ENCODE results near the gene OXGR1. TPM values are rescaled to one million over a fixed set of nuclear protein-coding genes. Genes with fewer than 3 reads are reported as not detected.

OXGR1 gene
- total and polyA plus RNA-seq, 2 of the 8 experiments (the other 6 are each of a cell fraction or from before 2014, with no cell fraction given): 0.34 to 1.8 TPM

DNA sequence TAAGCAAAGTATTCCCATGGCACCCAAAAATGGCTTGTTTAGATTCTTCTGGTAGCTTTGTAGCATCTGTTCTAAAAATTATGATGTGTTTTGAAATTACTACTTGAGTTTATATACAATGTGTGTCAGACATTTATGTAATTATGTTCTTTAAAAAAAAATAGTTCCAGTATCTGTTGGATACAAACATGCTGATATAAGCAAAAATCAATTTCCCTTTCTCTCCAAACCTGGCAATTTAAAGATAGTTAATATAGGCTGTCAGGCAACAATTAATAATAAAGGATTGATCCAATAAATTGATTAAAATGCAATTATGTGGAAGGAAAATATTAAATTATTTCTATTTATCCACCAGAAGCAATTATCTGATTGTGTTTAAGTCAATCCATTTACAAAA, 41.7 kb downstream of the OXGR1 start:
- H3K9ac ChIP-seq (replicated peaks in 1 of 4; ENCODE audit: extremely low read depth in 1 of 4, low read depth in 3 of 4, low read length in 3 of 4): no peak overlapping the region
- no peak overlapping the region for H3K23ac ChIP-seq (ENCODE audit: insufficient read length)
- no peak overlapping the region for H2AFZ ChIP-seq (ENCODE audit: low read length)
- DNase-seq (ENCODE audit: low read depth in 1 of 2, low spot score in 2 of 2): no peak
- no peak overlapping the region for H4K5ac ChIP-seq (ENCODE audit: insufficient read length, low read depth, low read length)
- H3K4ac ChIP-seq (replicated peaks; ENCODE audit: insufficient read length, low read depth, low read length): no peak overlapping the region
- H4K20me1 ChIP-seq (replicated peaks in 1 of 2; ENCODE audit: control insufficient read depth in 1 of 2, insufficient read depth in 2 of 2, low read length in 2 of 2): no peaks in the 10 kb centered on the region
- H3K18ac ChIP-seq (ENCODE audit: extremely low read depth, low read length): no peak overlapping the region
- no peak for FAIRE-seq
- H3K14ac ChIP-seq (ENCODE audit: insufficient read length): no peak overlapping the region
- H2AK5ac ChIP-seq (ENCODE audit: low read depth, low read length): no peak overlapping the region
- no peak overlapping the region for H2BK20ac ChIP-seq (ENCODE audit: low read length)
- no peak overlapping the region for H2BK120ac ChIP-seq (replicated peaks; ENCODE audit: low read depth, low read length)
- H3K9me3 ChIP-seq (ENCODE audit: insufficient read depth in 2 of 2, low read depth in 1 of 2, low read length in 1 of 2): no peaks in the 10 kb centered on the region
- H2BK15ac ChIP-seq (ENCODE audit: low read length): no peak overlapping the region
- H2BK5ac ChIP-seq (ENCODE audit: low read depth, low read length): no peak overlapping the region
- no peak overlapping the region for H3K56ac ChIP-seq (replicated peaks; ENCODE audit: insufficient read length, low read depth, low read length)
- no peak overlapping the region for H4K91ac ChIP-seq (replicated peaks; ENCODE audit: insufficient read length, low read length)
- TF ChIP-seq POLR2A (IDR thresholded peaks at IDR 0.05; ENCODE audit: control extremely low read depth in 1 of 2, low read depth in 2 of 2, low read length in 2 of 2) (no peak), CHD1 (IDR thresholded peaks at IDR 0.05; ENCODE audit: low read depth, low read length) (no peak), TAF1 (IDR thresholded peaks at IDR 0.05; ENCODE audit: low read depth, low read length) (no peak), KDM5A (IDR thresholded peaks at IDR 0.05; ENCODE audit: low read length) (no peak), SIN3A (conservative IDR thresholded peaks at IDR 0.05 in 1 of 2, IDR thresholded peaks at IDR 0.05 in 1 of 2; ENCODE audit: low read depth in 1 of 2, low read length in 2 of 2) (no peak), SP4 (IDR thresholded peaks at IDR 0.05; ENCODE audit: low read length) (no peak), ZNF274 (IDR thresholded peaks at IDR 0.05; ENCODE audit: borderline replicate concordance, extremely low read depth, low read length) (no peak), CTBP2 (IDR thresholded peaks at IDR 0.05; ENCODE audit: borderline replicate concordance, insufficient read depth, insufficient read length, low read length) (no peak), KDM1A (IDR thresholded peaks at IDR 0.05; ENCODE audit: borderline replicate concordance, low read length) (no peak)
- TF ChIP-seq, protein P1, sequence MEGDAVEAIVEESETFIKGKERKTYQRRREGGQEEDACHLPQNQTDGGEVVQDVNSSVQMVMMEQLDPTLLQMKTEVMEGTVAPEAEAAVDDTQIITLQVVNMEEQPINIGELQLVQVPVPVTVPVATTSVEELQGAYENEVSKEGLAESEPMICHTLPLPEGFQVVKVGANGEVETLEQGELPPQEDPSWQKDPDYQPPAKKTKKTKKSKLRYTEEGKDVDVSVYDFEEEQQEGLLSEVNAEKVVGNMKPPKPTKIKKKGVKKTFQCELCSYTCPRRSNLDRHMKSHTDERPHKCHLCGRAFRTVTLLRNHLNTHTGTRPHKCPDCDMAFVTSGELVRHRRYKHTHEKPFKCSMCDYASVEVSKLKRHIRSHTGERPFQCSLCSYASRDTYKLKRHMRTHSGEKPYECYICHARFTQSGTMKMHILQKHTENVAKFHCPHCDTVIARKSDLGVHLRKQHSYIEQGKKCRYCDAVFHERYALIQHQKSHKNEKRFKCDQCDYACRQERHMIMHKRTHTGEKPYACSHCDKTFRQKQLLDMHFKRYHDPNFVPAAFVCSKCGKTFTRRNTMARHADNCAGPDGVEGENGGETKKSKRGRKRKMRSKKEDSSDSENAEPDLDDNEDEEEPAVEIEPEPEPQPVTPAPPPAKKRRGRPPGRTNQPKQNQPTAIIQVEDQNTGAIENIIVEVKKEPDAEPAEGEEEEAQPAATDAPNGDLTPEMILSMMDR (IDR thresholded peaks at IDR 0.05; ENCODE audit: control extremely low read depth in 1 of 3, insufficient read depth in 1 of 3, low read depth in 1 of 3, low read length in 3 of 3): no peak
- TF ChIP-seq, protein P2, sequence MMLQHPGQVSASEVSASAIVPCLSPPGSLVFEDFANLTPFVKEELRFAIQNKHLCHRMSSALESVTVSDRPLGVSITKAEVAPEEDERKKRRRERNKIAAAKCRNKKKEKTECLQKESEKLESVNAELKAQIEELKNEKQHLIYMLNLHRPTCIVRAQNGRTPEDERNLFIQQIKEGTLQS (IDR thresholded peaks at IDR 0.05; ENCODE audit: insufficient read depth, low read depth, low read length): no peak
- ChIA-PET CTCF (ENCODE audit: partially characterized antibody) (interaction anchor here (1.3 kb wide), 2 partner anchors 18 to 130 kb away, joined by 3 to 5 read pairs; no protein-coding TSS in a partner anchor), POLR2A (ENCODE audit: partially characterized antibody) (no interaction called here)
- H3K36me3 ChIP-seq (ENCODE audit: control insufficient read depth in 2 of 4, insufficient read depth in 4 of 4, low read length in 3 of 4): no peaks in the 10 kb centered on the region
- no peaks in the 10 kb centered on the region for H3K79me2 ChIP-seq (ENCODE audit: control insufficient read depth in 1 of 2, insufficient read depth in 2 of 2, low read length in 2 of 2)
- no peaks in the 10 kb centered on the region for H3K23me2 ChIP-seq (ENCODE audit: low read depth, low read length)
- H3K4me1 ChIP-seq (replicated peaks in 1 of 4; ENCODE audit: control insufficient read depth in 3 of 4, insufficient read depth in 4 of 4, low read length in 3 of 4): no peaks in the 10 kb centered on the region
- H4K8ac ChIP-seq (ENCODE audit: extremely low read depth, insufficient read depth, low read length): no peak overlapping the region
- H3K4me3 ChIP-seq (ENCODE audit: extremely low read depth in 1 of 4, insufficient read depth in 2 of 4, low read depth in 3 of 4, low read length in 4 of 4): no peak overlapping the region
- H2BK12ac ChIP-seq (ENCODE audit: low read depth, low read length): no peak overlapping the region
- H3K27ac ChIP-seq (ENCODE audit: low read depth, low read length): no peak overlapping the region
- H3K27me3 ChIP-seq (replicated peaks in 1 of 4; ENCODE audit: control insufficient read depth in 3 of 4, extremely low read depth in 1 of 4, insufficient read depth in 3 of 4, low read length in 3 of 4): no peaks in the 10 kb centered on the region
- no peak overlapping the region for H3K4me2 ChIP-seq (ENCODE audit: insufficient read depth in 1 of 2, low read depth in 2 of 2, low read length in 2 of 2)
- no peaks in the 10 kb centered on the region for H3K79me1 ChIP-seq (ENCODE audit: low read depth, low read length)
